Kidney epithelial cell (primary cell): Measurements from ENCODE around the gene EPB41L2. TPM values are rescaled to one million over a fixed set of nuclear protein-coding genes. Genes with fewer than 3 reads are reported as not detected.

Experiments used
- DNase-seq: peaks from one replicate; pipeline ENCODE4 v3.0.0-alpha.2; 2010; ENCODE audit warnings: low read depth
- H3K27me3 ChIP-seq: 2 replicates; pipeline ENCODE4 v1.6.0; 2011; ENCODE audit warnings: low read length; ENCODE audit not compliant: control insufficient read depth, insufficient read depth
- H3K36me3 ChIP-seq: 2 replicates; pipeline ENCODE4 v1.5.1; 2011; ENCODE audit warnings: low read length; ENCODE audit not compliant: control insufficient read depth, insufficient read depth
- H3K4me3 ChIP-seq: 2 replicates; pipeline ENCODE4 v1.5.1; 2011; ENCODE audit warnings: low read depth, mild to moderate bottlenecking, control low read depth, low read length
- total RNA-seq: library from RNA; depleted of rRNA; stranded (reverse); fragments of >200 nt; gene quantifications from 2 replicates; pipeline ENCODE4 v1.2.3, GENCODE V29; 2015
- TF ChIP-seq, protein P1 (sequence below): IDR thresholded peaks from 2 replicates; pipeline ENCODE4 v1.5.1; 2011; ENCODE audit warnings: mild to moderate bottlenecking, moderate library complexity, low read length, control low read depth, inconsistent platforms; ENCODE audit not compliant: insufficient read depth, poor library complexity, severe bottlenecking

EPB41L2 gene
- total RNA-seq, 1 donor from 2014 or later: 48.7 TPM

DNA sequence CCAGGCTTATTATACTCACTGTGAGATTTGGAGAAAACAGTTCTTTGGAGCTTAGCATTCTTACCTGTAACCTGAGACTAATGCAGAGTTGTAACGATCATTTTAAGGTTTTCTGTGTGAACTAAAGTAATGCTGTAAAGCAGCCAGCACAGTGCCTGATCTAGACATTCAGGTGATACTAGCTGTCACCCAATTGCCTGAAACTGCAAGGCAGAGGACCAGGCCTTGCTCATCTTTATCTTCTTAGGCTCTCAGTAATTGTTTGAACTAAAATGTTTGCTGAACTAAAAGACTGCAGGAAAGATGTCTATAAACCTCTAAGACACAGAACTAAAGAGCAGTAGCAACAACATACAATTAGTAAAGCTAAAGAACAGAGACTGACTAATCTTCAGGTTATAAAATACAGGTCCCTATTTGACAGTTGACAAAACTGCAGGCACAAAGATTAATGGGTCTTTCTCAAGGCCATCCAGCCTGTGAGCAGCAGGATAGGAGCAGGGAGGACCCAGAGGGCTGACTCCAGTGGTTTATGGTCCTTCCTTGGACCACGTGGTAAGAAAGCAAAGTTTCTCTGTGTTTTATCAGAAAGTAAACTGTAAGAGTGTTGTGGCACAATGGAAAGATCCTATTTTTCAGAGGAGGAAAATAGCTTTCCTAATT lies 204.4 kb downstream of the EPB41L2 start:
- TF ChIP-seq, protein P1, sequence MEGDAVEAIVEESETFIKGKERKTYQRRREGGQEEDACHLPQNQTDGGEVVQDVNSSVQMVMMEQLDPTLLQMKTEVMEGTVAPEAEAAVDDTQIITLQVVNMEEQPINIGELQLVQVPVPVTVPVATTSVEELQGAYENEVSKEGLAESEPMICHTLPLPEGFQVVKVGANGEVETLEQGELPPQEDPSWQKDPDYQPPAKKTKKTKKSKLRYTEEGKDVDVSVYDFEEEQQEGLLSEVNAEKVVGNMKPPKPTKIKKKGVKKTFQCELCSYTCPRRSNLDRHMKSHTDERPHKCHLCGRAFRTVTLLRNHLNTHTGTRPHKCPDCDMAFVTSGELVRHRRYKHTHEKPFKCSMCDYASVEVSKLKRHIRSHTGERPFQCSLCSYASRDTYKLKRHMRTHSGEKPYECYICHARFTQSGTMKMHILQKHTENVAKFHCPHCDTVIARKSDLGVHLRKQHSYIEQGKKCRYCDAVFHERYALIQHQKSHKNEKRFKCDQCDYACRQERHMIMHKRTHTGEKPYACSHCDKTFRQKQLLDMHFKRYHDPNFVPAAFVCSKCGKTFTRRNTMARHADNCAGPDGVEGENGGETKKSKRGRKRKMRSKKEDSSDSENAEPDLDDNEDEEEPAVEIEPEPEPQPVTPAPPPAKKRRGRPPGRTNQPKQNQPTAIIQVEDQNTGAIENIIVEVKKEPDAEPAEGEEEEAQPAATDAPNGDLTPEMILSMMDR: no peak
- Histone ChIP-seq H3K36me3 (peaks cover 1% of the 10 kb centered on the region), H3K27me3 (no peaks in the 10 kb centered on the region)

DNA sequence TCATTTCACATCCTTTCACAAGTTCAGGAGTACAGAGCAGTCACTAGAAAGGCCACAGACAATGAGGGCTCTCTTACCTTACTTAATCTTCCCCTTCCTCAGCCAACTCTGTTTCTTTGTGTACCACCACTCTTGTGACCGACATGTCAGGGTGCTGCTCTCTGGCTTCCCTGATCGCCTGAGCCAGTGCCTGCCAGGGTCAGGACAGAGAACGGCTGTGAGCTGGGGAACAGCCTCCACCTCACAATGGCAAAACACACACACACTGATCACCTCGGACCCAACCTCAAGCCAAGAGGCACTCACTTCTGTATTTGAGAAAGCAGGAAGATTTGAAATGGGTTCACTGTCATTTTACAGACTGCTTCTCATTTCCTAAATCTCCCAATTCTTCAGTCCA lies 205.0 kb downstream of the EPB41L2 start:
- no peaks in the 10 kb centered on the region for H3K27me3 ChIP-seq
- no peak overlapping the region for H3K4me3 ChIP-seq
- TF ChIP-seq, protein P1: no peak
- no peak for DNase-seq
- peaks cover 1% of the 10 kb centered on the region for H3K36me3 ChIP-seq

More for the DNA sequence above, 204.4 kb downstream of the EPB41L2 start:
- DNase-seq: no peak
- H3K4me3 ChIP-seq: no peak overlapping the region

DNA sequence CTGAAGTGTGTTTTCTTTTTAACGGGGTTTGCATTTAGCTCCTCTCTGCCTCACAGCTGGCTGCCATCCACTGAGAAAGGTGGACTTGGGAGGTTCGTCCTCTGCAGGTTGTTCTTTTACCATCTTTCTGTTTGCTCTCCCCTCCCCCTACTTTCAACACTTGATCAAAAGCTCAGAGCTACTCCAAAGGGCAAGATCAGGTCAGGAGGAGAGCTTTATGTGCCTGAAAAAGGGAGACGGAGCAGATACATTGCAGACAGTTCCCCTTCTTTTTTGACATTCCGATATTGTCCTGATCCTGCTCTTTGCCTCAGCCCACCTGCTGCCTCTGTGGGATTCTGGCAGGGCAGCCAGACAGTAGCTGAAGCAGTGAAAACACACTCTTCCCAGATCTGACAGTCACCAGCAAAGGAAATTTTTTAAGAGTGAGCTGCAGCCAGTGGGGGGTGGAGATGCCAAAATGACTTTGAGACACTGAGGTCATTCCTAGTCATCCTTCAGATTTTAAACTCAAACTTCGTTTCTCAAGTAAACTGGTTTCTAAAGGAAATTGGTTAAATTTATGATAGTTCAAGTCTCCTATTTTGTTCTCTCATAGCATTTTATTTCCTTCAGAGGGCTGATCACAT lies 209.4 kb downstream of the EPB41L2 start:
- Histone ChIP-seq H3K4me3 (no peak overlapping the region), H3K36me3 (no peaks in the 10 kb centered on the region), H3K27me3 (no peaks in the 10 kb centered on the region)
- TF ChIP-seq, protein P1: no peak
- DNase-seq: no peak

DNA sequence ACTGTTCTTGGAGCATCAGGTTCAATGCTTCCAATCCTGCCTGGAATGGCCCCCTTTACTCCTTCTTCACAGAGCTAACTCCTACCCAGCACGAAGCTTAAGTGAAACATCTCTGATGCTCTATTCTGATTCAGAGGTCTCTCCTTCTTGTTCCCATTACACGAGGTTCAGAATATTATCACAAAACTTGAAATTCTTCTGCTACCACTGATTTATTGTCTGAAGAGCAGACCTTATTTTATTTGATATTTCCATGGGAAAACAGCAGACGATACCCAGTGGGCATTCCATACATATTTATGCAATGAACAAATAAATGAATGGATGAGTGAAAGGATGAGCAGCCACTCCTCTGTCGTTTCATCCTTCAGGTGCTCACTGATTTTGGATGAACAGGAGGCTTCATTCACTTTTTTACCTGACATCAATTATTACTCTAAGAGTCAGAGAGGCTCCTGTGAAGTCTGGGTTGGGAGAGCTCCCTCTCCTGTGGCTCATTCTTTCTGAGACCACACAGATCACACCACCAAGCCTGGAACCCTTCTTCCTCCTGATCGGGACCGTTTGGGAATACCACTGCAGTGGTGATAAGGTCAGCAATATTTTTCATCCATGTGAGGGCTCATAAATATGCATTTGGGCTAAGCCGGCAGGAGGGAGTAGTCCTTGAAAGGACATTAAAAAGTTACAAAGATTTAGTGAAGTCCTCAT lies 210.0 kb downstream of the EPB41L2 start:
- DNase-seq: no peak
- Histone ChIP-seq H3K36me3 (no peaks in the 10 kb centered on the region), H3K4me3 (no peak overlapping the region), H3K27me3 (no peaks in the 10 kb centered on the region)
- TF ChIP-seq, protein P1: no peak

DNA sequence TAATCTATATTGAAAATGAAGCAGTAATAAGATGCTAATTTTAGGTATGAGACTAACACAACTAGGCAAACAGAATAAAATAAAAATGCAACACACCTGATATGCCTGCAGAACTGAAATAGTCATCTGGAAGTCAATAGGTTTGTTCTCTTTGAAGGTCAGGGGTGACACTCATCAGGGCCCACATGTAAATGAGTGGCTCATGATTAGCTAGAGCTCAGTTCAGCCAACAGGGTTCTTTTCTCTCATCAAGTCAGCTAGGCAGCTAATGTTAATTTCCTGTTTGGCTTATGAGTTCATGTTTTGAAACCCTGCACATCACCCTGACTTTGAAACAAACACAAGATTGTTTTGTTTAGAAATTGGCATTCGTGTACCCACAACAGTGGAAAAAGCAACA lies 212.0 kb downstream of the EPB41L2 start:
- no peak for DNase-seq
- Histone ChIP-seq H3K36me3 (no peaks in the 10 kb centered on the region), H3K4me3 (no peak overlapping the region), H3K27me3 (no peaks in the 10 kb centered on the region)
- TF ChIP-seq, protein P1: no peak
